ENCODE measurements around the gene ELMO2.
"Not testable (repeated sequence)": the region's sequence is repeated elsewhere in the genome, so short reads cannot be mapped to it uniquely, and the experiment has no call there.

GRCh38 chr20:46387054-46387453 is 19.4 kb downstream of the ELMO2 start:
- not testable (repeated sequence) for TF ChIP-seq CTCF (IDR thresholded peaks at IDR 0.05; ENCODE audit: low read depth, low read length, poor library complexity, severe bottlenecking); EZH2phosphoT487 (IDR thresholded peaks at IDR 0.05; ENCODE audit: borderline replicate concordance, low read length)
